H7 (cell line): Measurements from ENCODE around the gene DPP8. TPM values are rescaled to one million over a fixed set of nuclear protein-coding genes. Genes with fewer than 3 reads are reported as not detected.
"Not testable (repeated sequence)": the region's sequence is repeated elsewhere in the genome, so short reads cannot be mapped to it uniquely, and the experiment has no call there.

Experiments
- DNase-seq: peaks from one replicate; pipeline ENCODE4 v3.0.0; 2012
- H3K27me3 ChIP-seq: 2 replicates; pipeline ENCODE4 v1.6.0; 2011; ENCODE audit warnings: mild to moderate bottlenecking, low read length; ENCODE audit not compliant: control insufficient read depth, insufficient read depth
- H3K36me3 ChIP-seq: replicated peaks from 2 replicates; pipeline ENCODE4 v1.5.1; 2011; ENCODE audit warnings: low read length; ENCODE audit not compliant: control insufficient read depth, insufficient read depth
- H3K4me3 ChIP-seq: 2 replicates; pipeline ENCODE4 v1.5.1; 2011; ENCODE audit warnings: low read depth, mild to moderate bottlenecking, control low read depth, low read length, moderate library complexity; ENCODE audit not compliant: insufficient read depth
- total RNA-seq: library from RNA; depleted of rRNA; stranded (reverse); fragments of >200 nt; shearing (Covaris generic); gene quantifications from 2 replicates; pipeline ENCODE4 v1.2.3, GENCODE V29; 2014

Gene DPP8
- total RNA-seq, 1 experiment from 2014 or later = 18.4 TPM

- Histone ChIP-seq H3K27me3 (no peaks in the 10 kb centered on the region), H3K36me3 (peaks cover 5% of the 10 kb centered on the region), H3K4me3 (no peak overlapping the region)
- DNase-seq = no peak
Observed at GRCh38 chr15:65484876-65485275, 32.6 kb downstream of the DPP8 start.

DNA sequence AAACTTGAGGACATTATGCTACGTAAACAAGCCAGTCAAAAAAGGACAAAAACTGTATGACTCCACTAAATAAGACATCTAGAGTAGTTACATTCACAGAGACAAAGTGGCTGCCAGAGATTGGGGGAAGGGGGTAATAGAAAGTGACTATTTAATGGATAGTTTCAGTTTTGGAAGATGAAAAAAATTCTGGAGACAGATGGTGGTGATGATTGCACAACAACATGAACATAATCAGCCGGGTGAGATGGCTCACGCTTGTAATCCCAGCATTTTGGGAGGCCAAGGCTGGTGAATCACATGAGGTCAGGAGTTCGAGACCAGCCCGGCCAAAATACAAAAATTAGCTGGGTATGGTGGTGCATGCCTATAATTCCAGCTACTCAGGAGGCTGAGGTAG is 40.6 kb downstream of the DPP8 start:
- Histone ChIP-seq H3K36me3 (peaks cover 4% of the 10 kb centered on the region), H3K4me3 (no peak overlapping the region), H3K27me3 (no peaks in the 10 kb centered on the region)
- DNase-seq = no peak

- no peak for DNase-seq
- Histone ChIP-seq H3K27me3 (no peaks in the 10 kb centered on the region), H3K36me3 (peaks cover 6% of the 10 kb centered on the region), H3K4me3 (no peak overlapping the region)
Observed at GRCh38 chr15:65470866-65471265, 46.6 kb downstream of the DPP8 start.

DNA sequence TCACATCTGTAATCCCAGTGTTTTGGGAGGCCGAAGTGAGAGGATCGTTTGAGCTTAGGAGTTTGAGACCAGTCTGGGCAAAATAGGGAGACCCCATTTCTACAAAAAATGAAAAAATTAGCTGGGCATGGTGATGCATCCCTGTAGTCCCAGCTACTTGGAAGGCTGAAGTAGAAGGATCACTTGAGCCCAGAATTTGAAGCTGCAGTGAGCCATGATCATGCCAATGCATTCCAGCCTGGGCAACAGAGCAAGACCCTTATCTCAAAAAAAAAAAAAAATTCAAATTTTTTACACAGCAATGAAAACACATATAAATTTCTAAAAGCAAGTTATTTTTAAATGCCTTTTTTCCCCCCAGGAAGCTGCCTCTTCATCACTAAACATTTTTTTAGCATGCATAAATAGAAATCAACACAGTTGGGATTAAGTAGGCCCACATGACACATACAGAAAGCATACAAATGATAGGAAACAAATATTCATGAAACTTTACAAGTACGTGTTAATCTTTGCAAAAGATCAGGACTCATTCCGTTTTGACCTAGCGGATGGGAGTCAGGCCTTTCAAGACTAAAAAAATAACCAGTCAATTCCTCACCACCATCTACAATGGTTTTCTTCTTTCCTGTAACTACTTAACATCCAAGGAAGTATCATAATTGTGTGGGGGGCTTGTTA is 49.1 kb downstream of the DPP8 start:
- no peak overlapping the region for H3K4me3 ChIP-seq
- no peaks in the 10 kb centered on the region for H3K27me3 ChIP-seq
- peaks cover 7% of the 10 kb centered on the region for H3K36me3 ChIP-seq
- no peak for DNase-seq

- no peaks in the 10 kb centered on the region for H3K27me3 ChIP-seq
- DNase-seq = no peak
Observed at GRCh38 chr15:65466901-65467300, 50.6 kb downstream of the DPP8 start.

DNA sequence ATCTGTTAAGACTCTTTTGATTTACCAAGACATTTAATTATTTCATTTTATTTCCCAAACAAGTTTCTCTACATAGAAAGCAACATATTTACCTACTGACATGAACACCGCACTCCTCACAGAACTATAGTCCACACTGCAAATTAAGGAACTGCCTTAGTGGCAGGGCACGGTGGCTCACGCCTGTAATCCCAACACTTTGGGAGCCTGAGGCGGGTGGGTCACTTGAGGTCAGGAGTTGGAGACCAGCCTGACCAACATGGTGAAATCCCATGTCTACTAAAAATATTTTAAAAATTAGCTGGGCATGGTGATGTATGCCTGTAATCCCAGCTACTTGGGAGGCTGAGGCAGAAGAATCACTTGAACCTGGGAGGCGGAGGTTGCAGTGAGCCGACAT is 54.4 kb downstream of the DPP8 start:
- not testable (repeated sequence) for H3K4me3 ChIP-seq, DNase-seq

More at GRCh38 chr15:65466901-65467300, 50.6 kb downstream of the DPP8 start:
- Histone ChIP-seq H3K4me3 (no peak overlapping the region), H3K36me3 (peaks cover 7% of the 10 kb centered on the region)

GRCh38 chr15:65460741-65461347 is 56.6 kb downstream of the DPP8 start:
- Histone ChIP-seq H3K36me3 (peaks cover 6% of the 10 kb centered on the region), H3K4me3 (no peak overlapping the region), H3K27me3 (no peaks in the 10 kb centered on the region)
- DNase-seq = no peak

More for the DNA sequence above, 54.4 kb downstream of the DPP8 start:
- H3K27me3 ChIP-seq = not testable (repeated sequence)
- H3K36me3 ChIP-seq = peaks cover 10% of the 10 kb centered on the region

DNA sequence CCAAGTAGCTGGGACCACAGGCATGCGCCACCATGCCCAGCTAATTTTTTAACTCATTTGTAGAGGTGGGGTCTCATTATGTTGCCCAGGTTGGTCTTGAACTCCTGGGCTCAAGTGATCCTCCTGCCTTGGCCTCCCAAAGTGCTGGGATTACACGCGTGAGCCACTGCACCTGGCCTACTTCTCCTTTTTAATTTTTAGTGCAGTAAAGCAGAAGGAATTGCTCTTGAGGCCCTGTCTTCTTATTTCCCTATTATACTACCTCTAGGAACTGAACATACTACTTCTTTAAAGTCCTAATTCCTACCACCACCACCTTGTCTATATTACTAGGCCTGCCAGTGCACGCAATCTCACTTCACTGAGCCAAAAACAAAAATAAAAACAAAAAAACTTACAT is 62.2 kb downstream of the DPP8 start:
- H3K4me3 ChIP-seq, DNase-seq, H3K27me3 ChIP-seq, H3K36me3 ChIP-seq: not testable (repeated sequence)

DNA sequence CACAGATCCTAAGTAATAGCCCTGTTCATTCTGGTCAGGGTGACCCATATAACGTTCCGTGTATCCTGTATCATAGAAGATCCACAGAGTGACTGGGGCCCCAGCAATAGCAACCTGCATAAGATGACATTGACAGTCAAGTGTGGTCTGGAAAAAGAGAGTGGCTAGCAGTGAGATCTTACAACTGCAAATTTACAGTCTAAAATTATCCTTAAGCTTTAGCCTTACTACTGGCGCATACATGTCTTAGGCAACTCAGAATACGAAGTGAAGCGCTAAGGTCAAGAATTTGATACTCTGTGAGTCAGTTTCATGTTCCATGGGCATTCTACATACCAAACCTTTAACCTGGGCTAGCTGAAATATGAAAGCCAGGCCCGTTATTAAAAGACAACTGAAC is 65.5 kb downstream of the DPP8 start:
- no peak for DNase-seq
- Histone ChIP-seq H3K4me3 (no peak overlapping the region), H3K36me3 (peaks cover 4% of the 10 kb centered on the region), H3K27me3 (no peaks in the 10 kb centered on the region)

GRCh38 chr15:65450556-65450955 is 66.9 kb downstream of the DPP8 start:
- DNase-seq = no peak
- Histone ChIP-seq H3K36me3 (peaks cover 2% of the 10 kb centered on the region), H3K4me3 (no peak overlapping the region), H3K27me3 (no peaks in the 10 kb centered on the region)

- H3K27me3 ChIP-seq = no peaks in the 10 kb centered on the region
- no peak overlapping the region for H3K4me3 ChIP-seq
- peaks cover 2% of the 10 kb centered on the region for H3K36me3 ChIP-seq
- DNase-seq = no peak
Observed at GRCh38 chr15:65447145-65447544, 70.3 kb downstream of the DPP8 start.

DNA sequence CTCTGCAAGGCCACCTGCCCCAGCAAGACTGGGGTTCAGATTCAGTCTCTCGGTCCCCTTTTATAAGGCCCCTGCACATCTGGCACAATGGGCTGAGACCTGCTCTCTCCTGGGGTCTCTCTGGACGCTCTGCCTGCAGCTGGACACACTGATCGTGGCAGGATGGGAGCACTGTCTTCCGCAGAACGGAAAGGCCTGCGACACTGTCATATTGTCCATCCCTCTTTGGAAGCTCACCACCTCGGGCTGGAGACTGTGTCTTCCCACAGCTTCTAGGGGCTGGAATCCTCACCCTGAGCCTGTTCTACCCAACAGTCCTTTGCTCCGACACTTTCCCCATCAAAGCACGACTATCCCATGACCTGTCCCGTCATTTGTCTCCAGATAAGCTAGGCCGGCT is 83.3 kb downstream of the DPP8 start:
- DNase-seq = no peak
- Histone ChIP-seq H3K4me3 (no peak overlapping the region), H3K36me3 (no peaks in the 10 kb centered on the region), H3K27me3 (no peaks in the 10 kb centered on the region)

GRCh38 chr15:65431731-65432130 is 85.8 kb downstream of the DPP8 start:
- Histone ChIP-seq H3K27me3 (no peaks in the 10 kb centered on the region), H3K4me3 (no peak overlapping the region), H3K36me3 (no peaks in the 10 kb centered on the region)
- DNase-seq = no peak

DNA sequence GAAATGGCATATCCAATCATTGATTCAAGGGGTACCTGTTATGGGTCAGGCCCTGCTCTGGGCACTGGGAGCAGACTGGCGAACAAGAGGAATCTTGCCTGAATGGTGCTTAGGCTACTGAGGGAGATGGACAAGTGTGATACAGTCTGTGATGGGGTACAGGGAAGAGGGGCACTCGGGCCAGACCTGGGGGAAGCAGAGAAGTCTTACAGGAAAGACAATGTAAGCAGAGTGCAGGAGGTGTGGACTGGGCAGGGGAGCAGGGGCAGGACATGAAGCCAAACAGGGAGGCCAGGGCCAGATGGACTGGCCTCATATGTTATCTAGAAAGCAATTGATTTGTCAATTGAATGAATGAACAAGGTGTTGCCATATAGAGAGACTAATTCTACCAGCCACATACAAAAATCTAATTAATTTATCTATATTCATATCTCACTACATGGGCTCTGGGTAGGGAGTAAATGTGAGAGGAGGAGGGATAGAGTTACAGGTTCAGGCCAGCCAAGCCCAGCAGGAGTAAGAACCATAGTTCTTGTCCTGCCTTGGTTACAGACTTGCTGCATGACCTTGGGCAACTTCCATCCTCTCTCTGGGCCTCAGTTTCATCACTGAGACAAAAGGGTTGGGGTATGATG is 91.2 kb downstream of the DPP8 start:
- no peak for DNase-seq
- Histone ChIP-seq H3K27me3 (peaks cover 4% of the 10 kb centered on the region; the same call in 1 of the 2 replicates), H3K4me3 (no peak overlapping the region), H3K36me3 (no peaks in the 10 kb centered on the region)

DNA sequence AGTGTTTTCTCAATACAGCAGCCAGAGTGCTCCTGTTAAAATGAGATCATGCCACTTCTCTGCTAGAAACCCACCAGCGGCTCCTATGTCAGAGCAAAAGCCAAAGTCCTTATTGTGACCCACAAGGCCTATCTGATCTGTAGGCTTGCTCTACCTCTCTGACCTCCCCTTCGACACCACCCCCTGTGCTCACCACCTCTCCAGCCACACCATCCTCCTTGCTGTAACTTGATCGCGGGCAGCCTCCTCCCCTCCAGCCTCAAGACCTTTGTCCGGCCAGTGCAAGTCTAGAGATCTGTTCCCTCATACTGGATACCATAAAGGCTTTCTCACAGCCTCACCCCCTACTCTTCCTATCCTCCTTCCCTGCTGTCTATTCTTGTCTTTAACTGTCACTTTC is 92.8 kb downstream of the DPP8 start:
- no peak for DNase-seq
- Histone ChIP-seq H3K27me3 (peaks cover 4% of the 10 kb centered on the region; the same call in 1 of the 2 replicates), H3K36me3 (no peaks in the 10 kb centered on the region), H3K4me3 (no peak overlapping the region)
